Neuron (in vitro differentiated cells): ENCODE measurements around the gene LUC7L2.
"Not testable (repeated sequence)": the region's sequence is repeated elsewhere in the genome, so short reads cannot be mapped to it uniquely, and the experiment has no call there.

Source experiments
- H2AFZ ChIP-seq: one replicate; pipeline ENCODE4 v1.6.1; 2013; ENCODE audit warnings: low read depth, mild to moderate bottlenecking, inconsistent platforms, low read length, moderate library complexity
- H3K27me3 ChIP-seq: one replicate; pipeline ENCODE4 v1.6.1; 2013; ENCODE audit warnings: low read length; ENCODE audit not compliant: insufficient read depth
- H3K36me3 ChIP-seq: one replicate; pipeline ENCODE4 v1.6.1; 2013; ENCODE audit warnings: low read length; ENCODE audit not compliant: insufficient read depth
- H3K4me1 ChIP-seq: one replicate; pipeline ENCODE4 v1.6.1; 2013; ENCODE audit warnings: low read length; ENCODE audit not compliant: insufficient read depth
- H3K4me3 ChIP-seq: 2 replicates; pipeline ENCODE4 v1.5.1; 2013; ENCODE audit warnings: mild to moderate bottlenecking, low read length, moderate library complexity
- H3K9me3 ChIP-seq: one replicate; pipeline ENCODE4 v1.6.1; 2013; ENCODE audit warnings: low read length

The LUC7L2 gene

DNA sequence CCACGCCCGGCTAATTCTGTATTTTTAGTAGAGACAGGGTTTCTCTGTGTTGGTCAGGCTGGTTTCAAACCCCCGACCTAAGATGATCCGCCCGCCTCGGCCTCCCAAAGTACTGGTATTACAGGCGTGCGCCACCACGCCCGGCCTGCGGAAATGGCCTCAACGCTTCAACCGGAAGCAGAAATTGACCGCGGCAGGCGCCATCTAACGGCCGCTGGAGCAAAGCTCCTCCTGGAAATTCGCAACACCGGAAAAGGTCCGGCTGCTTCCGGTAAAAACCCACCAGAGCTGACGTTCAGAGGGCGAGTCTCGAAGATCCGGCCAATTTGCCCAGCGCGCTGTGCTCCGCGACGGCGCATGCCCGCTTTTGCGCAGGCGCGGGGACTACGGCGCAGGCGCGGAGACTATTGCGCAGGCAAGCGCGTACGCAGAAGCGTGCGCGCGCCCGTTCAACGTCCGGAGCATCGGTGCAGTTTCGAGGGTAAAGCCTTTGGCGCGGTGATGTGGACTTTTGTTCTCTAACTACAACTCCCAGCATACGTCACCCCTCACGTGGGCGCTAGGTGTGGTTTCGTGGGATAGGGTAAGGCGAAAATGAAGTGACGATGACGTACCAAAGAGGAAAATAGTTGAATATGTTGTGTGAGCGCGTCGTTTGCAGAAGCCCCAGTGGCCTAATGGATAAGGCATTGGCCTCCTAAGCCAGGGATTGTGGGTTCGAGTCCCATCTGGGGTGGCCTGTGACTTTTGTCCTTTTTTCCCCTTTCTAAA is 19.5 kb upstream of the LUC7L2 start:
- Histone ChIP-seq H3K36me3 (peaks cover 8% of the 10 kb centered on the region), H2AFZ (peak overlapping the region; percentile 68), H3K27me3 (no peaks in the 10 kb centered on the region), H3K9me3 (peaks cover 4% of the 10 kb centered on the region), H3K4me1 (peaks cover 10% of the 10 kb centered on the region), H3K4me3 (peak overlapping the region; percentile 90)

- H3K9me3 ChIP-seq, result peaks cover 4% of the 10 kb centered on the region
- no peaks in the 10 kb centered on the region for H3K27me3 ChIP-seq
- H3K4me1 ChIP-seq, result peaks cover 10% of the 10 kb centered on the region
- peak overlapping the region; percentile 90 for H3K4me3 ChIP-seq
- no peak overlapping the region for H2AFZ ChIP-seq
- H3K36me3 ChIP-seq, result peaks cover 11% of the 10 kb centered on the region
These were observed 19.0 kb upstream of the LUC7L2 start for GRCh38 chr7:139340808-139341057.

GRCh38 chr7:139341058-139341775 is 18.5 kb upstream of the LUC7L2 start, which contains the start of gene FMC1:
Gene FMC1 (plus strand): TSS chr7:139341337. CDS start chr7:139341385, 48 bp downstream.
- Histone ChIP-seq H3K4me3 (peak within 1 kb of the TSS; percentile 90), H3K9me3 (peaks cover 4% of the 10 kb centered on the region), H2AFZ (peak within 1 kb of the TSS; percentile 30), H3K36me3 (peaks cover 15% of the 10 kb centered on the region), H3K27me3 (no peaks in the 10 kb centered on the region), H3K4me1 (peaks cover 10% of the 10 kb centered on the region)

DNA sequence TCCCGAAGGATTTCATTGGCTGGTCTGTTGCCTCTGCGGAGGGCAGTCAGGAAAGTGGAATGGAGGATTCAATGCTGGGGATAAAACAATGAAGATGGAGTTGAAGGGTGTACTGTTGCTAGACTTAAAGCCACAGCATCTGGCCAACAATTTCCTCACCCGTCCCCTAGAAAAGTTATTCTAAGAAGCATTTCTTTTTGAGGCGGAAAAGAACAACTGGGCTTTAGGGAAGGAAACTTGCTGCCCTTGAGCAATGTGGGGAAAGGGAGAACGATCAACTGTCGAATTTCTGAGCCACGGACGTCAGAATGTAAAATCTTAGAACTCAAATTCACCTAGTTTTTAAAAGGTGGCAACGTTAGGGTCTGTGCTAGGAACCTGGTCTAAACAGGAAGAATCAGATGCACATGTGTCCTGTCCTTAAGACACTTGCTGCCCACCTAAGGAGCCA is 17.9 kb upstream of the LUC7L2 start:
- H3K27me3 ChIP-seq, result no peaks in the 10 kb centered on the region
- peaks cover 21% of the 10 kb centered on the region for H3K36me3 ChIP-seq
- H2AFZ ChIP-seq, result no peak overlapping the region
- peaks cover 4% of the 10 kb centered on the region for H3K9me3 ChIP-seq
- H3K4me1 ChIP-seq, result peaks cover 10% of the 10 kb centered on the region
- peak overlapping the region; percentile 90 for H3K4me3 ChIP-seq

DNA sequence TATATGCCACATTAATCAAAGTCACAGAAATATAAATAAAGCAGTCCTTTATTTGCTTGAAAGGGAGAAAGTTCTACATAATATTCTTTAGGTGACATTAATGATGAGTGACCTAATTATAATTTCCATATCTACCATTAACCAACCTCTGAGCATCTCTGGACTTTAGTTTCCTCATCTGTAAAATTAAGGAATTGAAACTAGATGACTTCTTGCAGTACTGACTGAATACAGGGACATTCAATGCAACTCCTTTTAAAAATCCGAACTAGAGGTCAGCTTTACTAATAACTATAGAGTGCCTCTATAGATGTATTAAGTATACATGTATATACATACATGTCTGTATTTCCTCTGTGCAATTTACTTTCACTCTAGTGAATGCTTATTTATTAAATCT is 14.7 kb upstream of the LUC7L2 start:
- H3K36me3 ChIP-seq, result peaks cover 35% of the 10 kb centered on the region
- H3K4me1 ChIP-seq, result peaks cover 10% of the 10 kb centered on the region
- no peak overlapping the region for H2AFZ ChIP-seq
- H3K9me3 ChIP-seq, result no peaks in the 10 kb centered on the region
- no peaks in the 10 kb centered on the region for H3K27me3 ChIP-seq
- no peak overlapping the region for H3K4me3 ChIP-seq

- H3K4me3 ChIP-seq, result no peak overlapping the region
- H2AFZ ChIP-seq, result no peak overlapping the region
- H3K36me3 ChIP-seq, result peaks cover 29% of the 10 kb centered on the region
- H3K27me3 ChIP-seq, result no peaks in the 10 kb centered on the region
- no peaks in the 10 kb centered on the region for H3K4me1 ChIP-seq
- no peaks in the 10 kb centered on the region for H3K9me3 ChIP-seq
These were observed 8.7 kb upstream of the LUC7L2 start for GRCh38 chr7:139351027-139351426.

DNA sequence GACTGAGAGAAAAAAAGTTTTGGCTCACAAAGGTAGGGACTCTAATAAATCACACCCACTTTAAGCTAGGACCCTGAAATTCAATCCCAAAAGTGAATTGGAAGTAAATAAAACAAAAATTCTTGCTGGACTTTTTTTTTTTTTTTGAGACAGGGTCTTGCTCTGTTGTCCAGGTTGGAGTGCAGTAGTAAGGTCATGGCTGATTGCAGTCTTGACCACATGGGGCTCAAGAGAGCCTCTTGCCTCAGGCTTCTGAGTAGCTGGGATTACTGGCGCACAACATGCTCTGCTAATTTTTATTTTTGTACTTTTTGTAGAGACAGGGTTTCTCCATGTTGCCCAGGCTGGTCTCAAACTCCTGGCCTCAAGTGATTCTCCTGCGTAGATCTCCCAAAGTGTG is 5.0 kb upstream of the LUC7L2 start:
- H3K36me3 ChIP-seq, result peaks cover 7% of the 10 kb centered on the region
- H2AFZ ChIP-seq, result no peak overlapping the region
- H3K9me3 ChIP-seq, result no peaks in the 10 kb centered on the region
- no peak overlapping the region for H3K4me3 ChIP-seq
- no peaks in the 10 kb centered on the region for H3K27me3 ChIP-seq
- peaks cover 6% of the 10 kb centered on the region for H3K4me1 ChIP-seq

DNA sequence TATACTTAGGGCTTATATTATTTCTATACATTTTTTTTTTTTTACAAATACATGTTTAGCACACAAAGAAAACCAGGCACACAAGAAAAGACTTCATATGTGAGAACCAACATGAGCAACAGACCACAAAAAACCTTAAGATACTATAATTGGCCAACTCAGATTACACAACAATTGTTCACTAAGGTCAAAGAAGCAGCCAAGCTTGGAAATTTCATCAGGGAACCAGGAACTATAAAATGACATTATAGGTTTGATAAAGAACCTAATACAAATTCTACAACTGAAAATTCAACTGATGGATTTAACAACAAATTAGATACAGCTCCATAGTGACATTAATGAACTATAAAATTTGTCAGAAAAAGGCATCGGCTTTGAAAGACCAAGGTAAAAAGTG is 4.4 kb upstream of the LUC7L2 start:
- Histone ChIP-seq H3K9me3 (no peaks in the 10 kb centered on the region), H3K4me3 (no peak overlapping the region), H3K4me1 (peaks cover 6% of the 10 kb centered on the region), H2AFZ (no peak overlapping the region), H3K36me3 (peaks cover 6% of the 10 kb centered on the region), H3K27me3 (no peaks in the 10 kb centered on the region)

DNA sequence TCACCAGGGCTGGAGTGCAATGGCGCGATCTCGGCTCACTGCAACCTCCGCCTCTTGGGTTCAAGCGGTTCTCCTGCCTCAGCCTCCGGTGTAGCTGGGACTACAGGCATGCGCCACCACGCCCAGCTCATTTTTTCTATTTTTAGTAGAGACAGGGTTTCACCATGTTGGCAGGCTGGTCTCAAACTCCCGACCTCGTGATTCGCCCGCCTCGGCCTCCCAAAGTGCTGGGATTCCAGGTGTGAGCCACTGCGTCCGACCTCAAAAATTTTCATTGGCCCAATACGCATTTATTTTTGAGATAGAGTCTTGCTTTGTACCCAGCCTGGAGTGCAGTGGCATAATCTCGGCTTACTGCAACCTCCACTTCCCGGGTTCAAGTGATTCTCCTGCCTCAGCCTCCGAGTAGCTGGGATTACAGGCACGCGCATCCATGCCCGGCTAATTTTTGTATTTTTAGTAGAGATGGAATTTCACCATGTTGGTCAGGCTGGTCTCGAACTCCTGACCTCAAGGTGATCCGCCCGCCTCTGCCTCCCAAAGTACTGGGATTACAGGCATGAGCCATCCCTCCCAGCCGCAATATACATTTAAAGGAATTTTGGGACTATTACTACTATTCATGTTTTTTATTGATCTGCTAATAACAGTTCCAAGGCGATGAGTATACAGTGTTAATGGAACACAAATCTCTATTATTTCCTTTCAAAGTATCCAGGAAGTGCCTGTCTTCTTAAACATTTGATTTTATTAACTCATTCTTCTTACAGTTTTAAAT is 1.8 kb upstream of the LUC7L2 start:
- H3K9me3 ChIP-seq, result not testable (repeated sequence)

GRCh38 chr7:139358541-139359365 is 941 bp upstream of the LUC7L2 start:
- Histone ChIP-seq H3K4me1 (peaks cover 25% of the 10 kb centered on the region), H3K9me3 (no peaks in the 10 kb centered on the region), H3K36me3 (peaks cover 10% of the 10 kb centered on the region), H3K27me3 (no peaks in the 10 kb centered on the region), H2AFZ (no peak overlapping the region), H3K4me3 (peak overlapping the region; percentile 97)

More for the DNA sequence above, 1.8 kb upstream of the LUC7L2 start:
- not testable (repeated sequence) for H2AFZ ChIP-seq, H3K27me3 ChIP-seq, H3K36me3 ChIP-seq
- H3K4me3 ChIP-seq, result peak overlapping the region; percentile 97
- peaks cover 21% of the 10 kb centered on the region for H3K4me1 ChIP-seq

GRCh38 chr7:139360210-139360947 is 685 bp downstream of the LUC7L2 start:
- Histone ChIP-seq H3K4me3 (peak overlapping the region; percentile 97), H3K27me3 (no peaks in the 10 kb centered on the region), H3K9me3 (no peaks in the 10 kb centered on the region), H3K4me1 (peaks cover 25% of the 10 kb centered on the region), H3K36me3 (peaks cover 18% of the 10 kb centered on the region), H2AFZ (peak overlapping the region; percentile 32)

DNA sequence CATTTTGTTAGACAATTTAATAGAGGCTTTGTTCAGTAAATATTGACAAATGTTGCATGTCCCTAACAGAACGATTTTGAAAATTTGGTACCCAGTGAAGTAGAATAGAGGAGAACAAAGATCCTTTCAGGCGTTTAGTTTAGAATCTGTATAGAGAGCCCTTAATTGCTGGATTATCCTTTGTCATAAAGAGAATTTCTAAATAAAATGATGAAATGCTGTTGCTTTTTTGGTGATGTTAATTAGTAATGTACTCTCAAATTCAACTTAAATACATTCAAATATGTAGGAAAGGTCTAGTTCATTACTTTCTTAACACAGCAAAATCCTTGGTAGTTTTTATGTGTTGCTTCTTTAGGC is 1.2 kb downstream of the LUC7L2 start:
- Histone ChIP-seq H2AFZ (peak overlapping the region; percentile 32), H3K4me3 (peak overlapping the region; percentile 97), H3K4me1 (peaks cover 25% of the 10 kb centered on the region), H3K36me3 (peaks cover 23% of the 10 kb centered on the region), H3K9me3 (no peaks in the 10 kb centered on the region), H3K27me3 (no peaks in the 10 kb centered on the region)
